ENCODE results near the gene HS2ST1.

DNA sequence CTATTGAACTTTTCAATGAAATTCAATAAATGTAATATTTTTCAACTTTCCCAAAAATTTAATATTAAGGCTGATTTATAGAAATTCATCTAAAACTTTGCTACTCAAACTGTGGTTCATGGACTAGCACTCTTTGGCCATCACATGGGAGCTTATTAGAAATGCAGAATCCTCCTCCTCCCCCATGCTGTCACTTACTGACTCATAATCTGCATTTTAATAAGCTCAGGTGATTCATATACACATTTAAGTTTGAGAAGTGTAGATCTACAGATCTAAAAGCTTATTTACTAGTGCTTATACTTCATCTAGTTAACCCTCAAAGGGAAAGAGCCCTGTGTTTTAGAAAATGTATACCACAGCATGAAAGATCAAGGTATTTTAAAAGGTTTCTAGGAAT is 84.3 kb downstream of the HS2ST1 start:
- TF ChIP-seq POLR2A (IDR thresholded peaks at IDR 0.05), result no peak
- no peak for TF ChIP-seq CTCF (IDR thresholded peaks at IDR 0.05)
